ENCODE data around the gene VIPR1. TPM values are rescaled to one million over a fixed set of nuclear protein-coding genes. Genes with fewer than 3 reads are reported as not detected.

Gene VIPR1
- total RNA-seq, 5 donors from 2014 or later (not counting 1 experiment from before 2014, with no cell fraction given), result 68.0 to 92.4 (median 76.1) TPM

GRCh38 chr3:42503251-42503924 is 945 bp downstream of the VIPR1 start:
- Mint-ChIP-seq H3K4me3 (peak overlapping the region; percentile 86 to 92 (median 86)), H3K27me3 (peaks cover 12 to 28% of the 10 kb centered on the region in 2 donors), H3K4me1 (peaks cover 50 to 74% (median 62%) of the 10 kb centered on the region in 3 donors), H3K9me3 (no peaks in the 10 kb centered on the region), H3K27ac (peak overlapping the region; percentile 89 to 91), H3K36me3 (no peaks in the 10 kb centered on the region)
- ATAC-seq (replicated peaks in 1 of 4) (no peak), DNase-seq (peak in 3 of 35 experiments; percentile 11 to 23 (median 17))
- H3K36me3 ChIP-seq (ENCODE audit: control insufficient read depth in 2 of 2, extremely low read depth in 1 of 2, insufficient read depth in 1 of 2, low read length in 1 of 2), result no peaks in the 10 kb centered on the region
- H3K9me3 ChIP-seq, result no peaks in the 10 kb centered on the region
- peaks cover 20 to 63% of the 10 kb centered on the region in 2 experiments for H3K4me1 ChIP-seq (ENCODE audit: control insufficient read depth in 1 of 2, extremely low read depth in 1 of 2, insufficient read depth in 2 of 2, low read length in 2 of 2)
- peak overlapping the region; percentile 65 to 71 for H3K4me3 ChIP-seq (ENCODE audit: control insufficient read depth in 1 of 2, extremely low read depth in 1 of 2, low read length in 1 of 2)
- ChIA-PET POLR2A (no interaction called here), CTCF (interaction anchor here in 1 of 2 donors (4.2 kb wide), 1 partner anchor 33 kb away, joined by 25 read pairs; no protein-coding TSS in a partner anchor)
- WGBS (ENCODE audit: insufficient coverage), result no CpG with 5 or more reads among the region's 4 CpGs
- peak overlapping the region; percentile 38 for H3K27ac ChIP-seq (ENCODE audit: low read length)
- peaks cover 0 to 36% of the 10 kb centered on the region in 2 experiments for H3K27me3 ChIP-seq (replicated peaks in 1 of 2; ENCODE audit: control insufficient read depth in 2 of 2, extremely low read depth in 1 of 2, insufficient read depth in 2 of 2, low read length in 1 of 2)

- H3K27ac Mint-ChIP-seq, result peak overlapping the region; percentile 89 to 91
- ATAC-seq (replicated peaks in 1 of 4), result no peak
- CTCF ChIA-PET, result interaction anchor here in 1 of 2 donors (4.2 kb wide), 1 partner anchor 33 kb away, joined by 25 read pairs; no protein-coding TSS in a partner anchor
- H3K27ac ChIP-seq (ENCODE audit: low read length), result no peak overlapping the region
- peaks cover 55 to 79% (median 67%) of the 10 kb centered on the region in 3 donors for H3K4me1 Mint-ChIP-seq
- 95% methylated on average over 4 of the region's 4 CpGs for WGBS (ENCODE audit: insufficient coverage)
- H3K9me3 Mint-ChIP-seq, result no peaks in the 10 kb centered on the region
- no peak overlapping the region for H3K4me3 ChIP-seq (ENCODE audit: control insufficient read depth in 1 of 2, extremely low read depth in 1 of 2, low read length in 1 of 2)
- DNase-seq, result peak in 2 of 35 experiments; percentile 7 to 8
- peaks cover 24 to 68% of the 10 kb centered on the region in 2 experiments for H3K4me1 ChIP-seq (ENCODE audit: control insufficient read depth in 1 of 2, extremely low read depth in 1 of 2, insufficient read depth in 2 of 2, low read length in 2 of 2)
- no peaks in the 10 kb centered on the region for H3K36me3 ChIP-seq (ENCODE audit: control insufficient read depth in 2 of 2, extremely low read depth in 1 of 2, insufficient read depth in 1 of 2, low read length in 1 of 2)
- POLR2A ChIA-PET, result interaction anchor here in 1 of 2 donors (0.5 kb wide), 1 partner anchor 869 kb away, joined by 3 read pairs; no protein-coding TSS in a partner anchor
- peaks cover 8 to 23% of the 10 kb centered on the region in 2 donors for H3K27me3 Mint-ChIP-seq
- peaks cover 0 to 36% of the 10 kb centered on the region in 2 experiments for H3K27me3 ChIP-seq (replicated peaks in 1 of 2; ENCODE audit: control insufficient read depth in 2 of 2, extremely low read depth in 1 of 2, insufficient read depth in 2 of 2, low read length in 1 of 2)
- H3K9me3 ChIP-seq, result no peaks in the 10 kb centered on the region
- peak overlapping the region; percentile 86 to 92 (median 86) for H3K4me3 Mint-ChIP-seq
- no peaks in the 10 kb centered on the region for H3K36me3 Mint-ChIP-seq
These were observed 1.5 kb downstream of the VIPR1 start for GRCh38 chr3:42503957-42504333.

- peak in 1 of 35 experiments; percentile 14 for DNase-seq
- WGBS (ENCODE audit: insufficient coverage), result 84% methylated on average over 9 of the region's 10 CpGs
- POLR2A ChIA-PET, result interaction anchor here in 1 of 2 donors (0.5 kb wide), 1 partner anchor 870 kb away, joined by 3 read pairs; no protein-coding TSS in a partner anchor
These were observed 2.1 kb downstream of the VIPR1 start for GRCh38 chr3:42504334-42505127.

GRCh38 chr3:42505128-42505848 is 2.8 kb downstream of the VIPR1 start:
- no peak overlapping the region for H3K4me3 ChIP-seq (ENCODE audit: control insufficient read depth in 1 of 2, extremely low read depth in 1 of 2, low read length in 1 of 2)
- no peaks in the 10 kb centered on the region for H3K36me3 ChIP-seq (ENCODE audit: control insufficient read depth in 2 of 2, extremely low read depth in 1 of 2, insufficient read depth in 1 of 2, low read length in 1 of 2)
- H3K27ac ChIP-seq (ENCODE audit: low read length), result peak overlapping the region; percentile 29
- H3K4me3 Mint-ChIP-seq, result no peak overlapping the region
- H3K27me3 ChIP-seq (replicated peaks in 1 of 2; ENCODE audit: control insufficient read depth in 2 of 2, extremely low read depth in 1 of 2, insufficient read depth in 2 of 2, low read length in 1 of 2), result peaks cover 0 to 26% of the 10 kb centered on the region in 2 experiments
- WGBS (ENCODE audit: insufficient coverage), result 94% methylated on average over 4 of the region's 6 CpGs
- H3K9me3 ChIP-seq, result no peaks in the 10 kb centered on the region
- peaks cover 7 to 13% of the 10 kb centered on the region in 2 donors for H3K27me3 Mint-ChIP-seq
- ATAC-seq (replicated peaks in 1 of 4) (no peak), DNase-seq (peak in 2 of 35 experiments; percentile 3 to 15)
- H3K4me1 Mint-ChIP-seq, result peaks cover 66 to 93% (median 79%) of the 10 kb centered on the region in 3 donors
- POLR2A ChIA-PET, result no interaction called here
- peaks cover 5% of the 10 kb centered on the region for H3K36me3 Mint-ChIP-seq
- H3K27ac Mint-ChIP-seq, result peak overlapping the region; percentile 76 to 91
- peaks cover 25 to 80% of the 10 kb centered on the region in 2 experiments for H3K4me1 ChIP-seq (ENCODE audit: control insufficient read depth in 1 of 2, extremely low read depth in 1 of 2, insufficient read depth in 2 of 2, low read length in 2 of 2)
- CTCF ChIA-PET, result interaction anchor here in 1 of 2 donors (0.7 kb wide), 1 partner anchor 45 kb away, joined by 9 read pairs; no protein-coding TSS in a partner anchor
- no peaks in the 10 kb centered on the region for H3K9me3 Mint-ChIP-seq

More at GRCh38 chr3:42504334-42505127, 2.1 kb downstream of the VIPR1 start:
- CTCF ChIA-PET, result interaction anchor here (0.7 to 4.2 kb wide), 2 partner anchors 32 to 46 kb away, joined by 9 to 25 read pairs; no protein-coding TSS in a partner anchor
- Mint-ChIP-seq H3K4me3 (peak overlapping the region; percentile 86 to 92 (median 86)), H3K27ac (peak overlapping the region; percentile 89 to 91), H3K27me3 (peaks cover 8 to 18% of the 10 kb centered on the region in 2 donors), H3K9me3 (no peaks in the 10 kb centered on the region), H3K4me1 (peaks cover 60 to 85% (median 72%) of the 10 kb centered on the region in 3 donors), H3K36me3 (no peaks in the 10 kb centered on the region)
- no peak for ATAC-seq (replicated peaks in 1 of 4)
- Histone ChIP-seq H3K4me3 (ENCODE audit: control insufficient read depth in 1 of 2, extremely low read depth in 1 of 2, low read length in 1 of 2) (no peak overlapping the region), H3K27me3 (replicated peaks in 1 of 2; ENCODE audit: control insufficient read depth in 2 of 2, extremely low read depth in 1 of 2, insufficient read depth in 2 of 2, low read length in 1 of 2) (peaks cover 0 to 33% of the 10 kb centered on the region in 2 experiments), H3K9me3 (no peaks in the 10 kb centered on the region), H3K36me3 (ENCODE audit: control insufficient read depth in 2 of 2, extremely low read depth in 1 of 2, insufficient read depth in 1 of 2, low read length in 1 of 2) (no peaks in the 10 kb centered on the region), H3K27ac (ENCODE audit: low read length) (no peak overlapping the region), H3K4me1 (ENCODE audit: control insufficient read depth in 1 of 2, extremely low read depth in 1 of 2, insufficient read depth in 2 of 2, low read length in 2 of 2) (peaks cover 25 to 74% of the 10 kb centered on the region in 2 experiments)

GRCh38 chr3:42505849-42506410 is 3.5 kb downstream of the VIPR1 start:
- POLR2A ChIA-PET, result no interaction called here
- ATAC-seq (replicated peaks in 1 of 4) (no peak), DNase-seq (peak in 2 of 35 experiments; percentile 12 to 16)
- no peak overlapping the region for H3K4me3 ChIP-seq (ENCODE audit: control insufficient read depth in 1 of 2, extremely low read depth in 1 of 2, low read length in 1 of 2)
- H3K36me3 ChIP-seq (ENCODE audit: control insufficient read depth in 2 of 2, extremely low read depth in 1 of 2, insufficient read depth in 1 of 2, low read length in 1 of 2), result no peaks in the 10 kb centered on the region
- H3K36me3 Mint-ChIP-seq, result peaks cover 5% of the 10 kb centered on the region
- peak overlapping the region in 1 of 3 donors; percentile 67 for H3K4me3 Mint-ChIP-seq
- H3K9me3 Mint-ChIP-seq, result no peaks in the 10 kb centered on the region
- H3K4me1 ChIP-seq (ENCODE audit: control insufficient read depth in 1 of 2, extremely low read depth in 1 of 2, insufficient read depth in 2 of 2, low read length in 2 of 2), result peaks cover 25 to 80% of the 10 kb centered on the region in 2 experiments
- CTCF ChIA-PET, result no interaction called here
- peaks cover under 1 to 7% of the 10 kb centered on the region in 2 donors for H3K27me3 Mint-ChIP-seq
- peaks cover 0 to 19% of the 10 kb centered on the region in 2 experiments for H3K27me3 ChIP-seq (replicated peaks in 1 of 2; ENCODE audit: control insufficient read depth in 2 of 2, extremely low read depth in 1 of 2, insufficient read depth in 2 of 2, low read length in 1 of 2)
- H3K9me3 ChIP-seq, result no peaks in the 10 kb centered on the region
- H3K27ac ChIP-seq (ENCODE audit: low read length), result peak overlapping the region; percentile 29
- 77% methylated on average over 2 of the region's 4 CpGs for WGBS (ENCODE audit: insufficient coverage)
- peaks cover 69 to 91% (median 79%) of the 10 kb centered on the region in 3 donors for H3K4me1 Mint-ChIP-seq
- H3K27ac Mint-ChIP-seq, result peak overlapping the region; percentile 81 to 91
